Vagina (tissue), 2 donors: ENCODE measurements around the gene CEMIP.

Experiments used
- POLR2AphosphoS5 ChIP-seq, 2 donors: sonication (generic); formaldehyde crosslinking; IDR thresholded peaks; one replicate each; pipeline ENCODE4 v1.9.0; 2017; ENCODE audit warnings: antibody characterized with exemption in 2 of 2, mild to moderate bottlenecking in 2 of 2, low read depth in 1 of 2; ENCODE audit not compliant: insufficient read depth in 1 of 2
- TF ChIP-seq, protein P1 (sequence below), 3 experiments: fragments of 450-650 bp in 2 of 3; fragments of 200-600 bp in 1 of 3; sonication (generic) in 1 of 3; IDR thresholded peaks; one replicate each; pipeline ENCODE4 v1.5.1; 2017 to 2019; ENCODE audit warnings: antibody characterized with exemption in 3 of 3, mild to moderate bottlenecking in 2 of 3, moderate library complexity in 2 of 3

DNA sequence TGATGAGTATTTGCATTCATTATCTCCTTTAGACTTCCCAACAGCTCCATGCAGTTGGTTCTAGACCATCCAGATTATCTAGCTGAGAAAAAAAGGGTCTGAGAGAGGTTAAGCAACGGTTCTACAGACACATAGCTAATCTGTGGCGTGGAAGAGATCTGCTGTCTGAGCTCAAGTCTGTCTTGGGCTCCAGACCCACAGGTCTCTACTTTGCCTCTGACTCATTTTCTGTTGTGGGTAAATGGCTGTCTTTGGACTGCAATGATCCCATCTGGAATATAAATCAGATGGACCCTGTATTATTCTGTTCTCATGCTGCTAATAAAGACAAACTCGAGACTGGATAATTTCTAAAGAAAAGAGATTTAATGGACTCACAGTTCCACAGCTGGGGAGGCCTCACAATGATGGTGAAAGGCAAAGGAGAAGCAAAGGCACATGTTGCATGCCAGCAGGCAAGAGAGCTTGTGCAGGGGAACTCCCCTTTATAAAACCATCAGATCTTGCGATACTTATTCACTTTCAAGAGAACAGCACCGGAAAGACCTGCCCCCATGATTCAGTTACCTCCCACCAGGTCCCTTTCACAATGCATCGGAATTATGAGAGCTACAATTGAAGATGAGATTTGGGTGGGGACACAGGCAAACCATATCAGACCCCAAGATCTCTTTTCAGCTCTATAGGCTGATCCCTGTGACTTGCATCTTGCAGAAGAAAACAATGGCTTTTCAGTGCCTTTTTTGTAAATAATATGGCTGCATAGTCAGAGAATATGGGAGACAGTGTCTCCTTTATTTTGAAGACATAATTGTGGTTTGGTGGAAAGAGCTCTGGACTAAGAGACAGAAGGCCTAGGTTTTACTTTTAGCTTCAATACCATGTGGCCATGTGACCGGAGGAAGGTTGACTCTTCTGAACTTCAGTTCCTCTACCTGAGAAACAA is 24.7 kb downstream of the CEMIP start:
- TF ChIP-seq POLR2AphosphoS5 (IDR thresholded peaks at IDR 0.05; ENCODE audit: insufficient read depth in 1 of 2, low read depth in 1 of 2) = no peak
- TF ChIP-seq, protein P1, sequence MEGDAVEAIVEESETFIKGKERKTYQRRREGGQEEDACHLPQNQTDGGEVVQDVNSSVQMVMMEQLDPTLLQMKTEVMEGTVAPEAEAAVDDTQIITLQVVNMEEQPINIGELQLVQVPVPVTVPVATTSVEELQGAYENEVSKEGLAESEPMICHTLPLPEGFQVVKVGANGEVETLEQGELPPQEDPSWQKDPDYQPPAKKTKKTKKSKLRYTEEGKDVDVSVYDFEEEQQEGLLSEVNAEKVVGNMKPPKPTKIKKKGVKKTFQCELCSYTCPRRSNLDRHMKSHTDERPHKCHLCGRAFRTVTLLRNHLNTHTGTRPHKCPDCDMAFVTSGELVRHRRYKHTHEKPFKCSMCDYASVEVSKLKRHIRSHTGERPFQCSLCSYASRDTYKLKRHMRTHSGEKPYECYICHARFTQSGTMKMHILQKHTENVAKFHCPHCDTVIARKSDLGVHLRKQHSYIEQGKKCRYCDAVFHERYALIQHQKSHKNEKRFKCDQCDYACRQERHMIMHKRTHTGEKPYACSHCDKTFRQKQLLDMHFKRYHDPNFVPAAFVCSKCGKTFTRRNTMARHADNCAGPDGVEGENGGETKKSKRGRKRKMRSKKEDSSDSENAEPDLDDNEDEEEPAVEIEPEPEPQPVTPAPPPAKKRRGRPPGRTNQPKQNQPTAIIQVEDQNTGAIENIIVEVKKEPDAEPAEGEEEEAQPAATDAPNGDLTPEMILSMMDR (IDR thresholded peaks at IDR 0.05) = no peak
